Measurements from ENCODE around the gene XPR1. TPM values are rescaled to one million over a fixed set of nuclear protein-coding genes. Genes with fewer than 3 reads are reported as not detected.

The XPR1 gene
- total and polyA plus RNA-seq, 2 donors (not counting 3 experiments of a cell fraction or from before 2014, with no cell fraction given), result 23.9 to 26.7 TPM

GRCh38 chr1:180921891-180922630 lies 290.2 kb downstream of the XPR1 start:
- intact Hi-C loops (cut with micrococcal nuclease), result no loop called here
- no peaks in the 10 kb centered on the region for H3K9me3 ChIP-seq (replicated peaks; ENCODE audit: control insufficient read depth, insufficient read depth, low read length)
- CTCF ChIA-PET, result interaction anchor here (1.3 to 2.0 kb wide), 4 partner anchors 10 to 405 kb away, joined by 3 to 26 read pairs (median 11); partner anchors contain the start of gene KIAA1614
- no peak overlapping the region for H2AFZ ChIP-seq (ENCODE audit: low read depth, low read length)
- H3K27ac ChIP-seq (ENCODE audit: insufficient read depth, low read depth, low read length), result no peak overlapping the region
- no peaks in the 10 kb centered on the region for H3K27me3 ChIP-seq (ENCODE audit: control insufficient read depth in 2 of 2, insufficient read depth in 2 of 2, low read length in 2 of 2)
- no peak overlapping the region for H3K4me2 ChIP-seq (ENCODE audit: insufficient read depth, low read length)
- H3K4me3 ChIP-seq (replicated peaks in 1 of 3; ENCODE audit: insufficient read depth in 1 of 3, low read depth in 1 of 3, low read length in 3 of 3), result no peak overlapping the region
- POLR2A ChIA-PET, result no interaction called here
- H3K36me3 ChIP-seq (ENCODE audit: control insufficient read depth in 2 of 2, extremely low read depth in 1 of 2, insufficient read depth in 2 of 2, low read length in 2 of 2), result no peaks in the 10 kb centered on the region
- no peak overlapping the region for H3K9ac ChIP-seq (replicated peaks; ENCODE audit: extremely low read depth, insufficient read depth, low read length)
- H3K79me2 ChIP-seq (ENCODE audit: control insufficient read depth, insufficient read depth, low read length), result no peaks in the 10 kb centered on the region
- FAIRE-seq, result no peak
- no peaks in the 10 kb centered on the region for H4K20me1 ChIP-seq (replicated peaks; ENCODE audit: control insufficient read depth, extremely low read depth, insufficient read depth, low read length)
- no peaks in the 10 kb centered on the region for H3K4me1 ChIP-seq (ENCODE audit: control insufficient read depth, extremely low read depth, insufficient read depth, low read length)
- DNase-seq (ENCODE audit: low read depth, low spot score), result no peak
- TF ChIP-seq FOS (IDR thresholded peaks at IDR 0.05; ENCODE audit: borderline replicate concordance, insufficient read depth, low read length), result no peak
- TF ChIP-seq JUN (IDR thresholded peaks at IDR 0.05; ENCODE audit: borderline replicate concordance, insufficient read depth, insufficient read length, low read depth), result no peak
- TF ChIP-seq EZH2 (IDR thresholded peaks at IDR 0.05; ENCODE audit: borderline replicate concordance, low read depth, low read length, severe bottlenecking), result no peak
- TF ChIP-seq GATA2 (IDR thresholded peaks at IDR 0.05; ENCODE audit: insufficient read depth, insufficient read length, low read depth, low read length), result no peak
- TF ChIP-seq POLR2AphosphoS5 (IDR thresholded peaks at IDR 0.05; ENCODE audit: insufficient read depth, low read depth, low read length), result no peak
- no peak for TF ChIP-seq POLR2A (IDR thresholded peaks at IDR 0.05; ENCODE audit: low read depth, low read length)
- TF ChIP-seq MAX (IDR thresholded peaks at IDR 0.05; ENCODE audit: insufficient read depth, insufficient read length), result no peak
- TF ChIP-seq, protein P1, sequence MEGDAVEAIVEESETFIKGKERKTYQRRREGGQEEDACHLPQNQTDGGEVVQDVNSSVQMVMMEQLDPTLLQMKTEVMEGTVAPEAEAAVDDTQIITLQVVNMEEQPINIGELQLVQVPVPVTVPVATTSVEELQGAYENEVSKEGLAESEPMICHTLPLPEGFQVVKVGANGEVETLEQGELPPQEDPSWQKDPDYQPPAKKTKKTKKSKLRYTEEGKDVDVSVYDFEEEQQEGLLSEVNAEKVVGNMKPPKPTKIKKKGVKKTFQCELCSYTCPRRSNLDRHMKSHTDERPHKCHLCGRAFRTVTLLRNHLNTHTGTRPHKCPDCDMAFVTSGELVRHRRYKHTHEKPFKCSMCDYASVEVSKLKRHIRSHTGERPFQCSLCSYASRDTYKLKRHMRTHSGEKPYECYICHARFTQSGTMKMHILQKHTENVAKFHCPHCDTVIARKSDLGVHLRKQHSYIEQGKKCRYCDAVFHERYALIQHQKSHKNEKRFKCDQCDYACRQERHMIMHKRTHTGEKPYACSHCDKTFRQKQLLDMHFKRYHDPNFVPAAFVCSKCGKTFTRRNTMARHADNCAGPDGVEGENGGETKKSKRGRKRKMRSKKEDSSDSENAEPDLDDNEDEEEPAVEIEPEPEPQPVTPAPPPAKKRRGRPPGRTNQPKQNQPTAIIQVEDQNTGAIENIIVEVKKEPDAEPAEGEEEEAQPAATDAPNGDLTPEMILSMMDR (IDR thresholded peaks at IDR 0.05; ENCODE audit: extremely low read depth in 1 of 2, insufficient read depth in 1 of 2, low read depth in 1 of 2, low read length in 2 of 2), result no peak
- no peak for TF ChIP-seq MYC (IDR thresholded peaks at IDR 0.05; ENCODE audit: low read depth, low read length)
- no TSS peak for BruUV-seq (replicated peaks)
- no peaks in the 10 kb centered on the region for H3K9me1 ChIP-seq (replicated peaks; ENCODE audit: control insufficient read depth, extremely low read depth, insufficient read depth, low read length)
- dilution Hi-C loops (cut with MboI; ENCODE audit: extremely low pct_ligation_motif_present, low sequenced_read_pairs), result no loop called here

All from endothelial cell of umbilical vein (primary cell).